GM23248 (cell line): ENCODE results near the gene ESPN. TPM values are rescaled to one million over a fixed set of nuclear protein-coding genes. Genes with fewer than 3 reads are reported as not detected.

Experiments used
- DNase-seq: peaks from one replicate; pipeline ENCODE4 v3.0.0-alpha.2; 2015
- H2AFZ ChIP-seq: fragments of 200-600 bp; sonication (generic); 2 replicates; pipeline ENCODE4 v1.6.1; 2016; ENCODE audit warnings: antibody characterized with exemption
- H3F3A ChIP-seq: fragments of 200-600 bp; sonication (generic); 2 replicates; pipeline ENCODE4 v1.6.1; 2016; ENCODE audit warnings: mild to moderate bottlenecking, antibody characterized with exemption, mixed run types; ENCODE audit not compliant: insufficient read depth
- H3K27ac ChIP-seq: fragments of 200-600 bp; sonication (generic); 2 replicates; pipeline ENCODE4 v1.5.1; 2016; ENCODE audit warnings: mild to moderate bottlenecking
- H3K27me3 ChIP-seq: fragments of 200-600 bp; sonication (generic); replicated peaks from 2 replicates; pipeline ENCODE4 v1.6.1; 2016; ENCODE audit warnings: mild to moderate bottlenecking; ENCODE audit not compliant: insufficient read depth
- H3K36me3 ChIP-seq: fragments of 200-600 bp; sonication (generic); 2 replicates; pipeline ENCODE4 v1.6.1; 2016; ENCODE audit warnings: low read depth, mild to moderate bottlenecking
- H3K4me1 ChIP-seq: fragments of 200-600 bp; sonication (generic); 2 replicates; pipeline ENCODE4 v1.6.1; 2016; ENCODE audit warnings: mild to moderate bottlenecking; ENCODE audit not compliant: insufficient read depth
- H3K4me2 ChIP-seq: fragments of 200-600 bp; sonication (generic); one replicate; pipeline ENCODE4 v1.6.1; 2016; ENCODE audit warnings: mild to moderate bottlenecking; ENCODE audit not compliant: unreplicated experiment
- H3K4me3 ChIP-seq: fragments of 200-600 bp; sonication (generic); 2 replicates; pipeline ENCODE4 v1.5.1; 2016; ENCODE audit warnings: mild to moderate bottlenecking
- H3K79me2 ChIP-seq: fragments of 200-600 bp; sonication (generic); 2 replicates; pipeline ENCODE4 v1.6.1; 2016; ENCODE audit warnings: mild to moderate bottlenecking; ENCODE audit not compliant: insufficient read depth
- H3K9ac ChIP-seq: fragments of 200-600 bp; sonication (generic); 2 replicates; pipeline ENCODE4 v1.6.1; 2016; ENCODE audit warnings: mild to moderate bottlenecking
- H3K9me2 ChIP-seq: fragments of 200-600 bp; sonication (generic); 2 replicates; pipeline ENCODE4 v1.6.1; 2016; ENCODE audit warnings: mixed run types, mild to moderate bottlenecking, moderate library complexity; ENCODE audit not compliant: insufficient read depth
- H3K9me3 ChIP-seq: fragments of 200-600 bp; sonication (generic); one replicate; pipeline ENCODE4 v1.6.1; 2017; ENCODE audit warnings: low read depth
- H4K20me1 ChIP-seq: fragments of 200-600 bp; sonication (generic); 2 replicates; pipeline ENCODE4 v1.6.0; 2016; ENCODE audit not compliant: insufficient read depth
- EZH2 ChIP-seq: fragments of 200-600 bp; sonication (generic); IDR thresholded peaks from 2 replicates; pipeline ENCODE4 v1.6.1; 2018; ENCODE audit warnings: antibody characterized with exemption, mild to moderate bottlenecking; ENCODE audit not compliant: insufficient read depth, poor library complexity, severe bottlenecking
- EZH2phosphoT487 ChIP-seq: fragments of 200-600 bp; sonication (generic); IDR thresholded peaks from 2 replicates; pipeline ENCODE4 v1.6.1; 2018; ENCODE audit warnings: antibody characterized with exemption, moderate library complexity, mild to moderate bottlenecking, low read depth; ENCODE audit not compliant: insufficient read depth
- WGBS, 2 experiments: methylation state at CpG; one replicate each; pipeline ENCODE4 v1.1.6; 2015 to 2017; ENCODE audit warnings: low lambda C conversion rate in 2 of 2, low coverage in 1 of 2; ENCODE audit errors: missing lambda C conversion rate in 2 of 2; 5-methylcytosine and 5-hydroxymethylcytosine counted together
- in situ Hi-C: fragments of 300-500 bp; cut with MboI; formaldehyde crosslinking; loops from 2 replicates; pipeline ENCODE4 v1.15.0; 2020
- polyA plus RNA-seq: library from polyadenylated mRNA; unstranded; fragments of >200 nt; fragmentation: Nextera tagmentation; extraction: Ambion mirVana; gene quantifications from 2 replicates; pipeline ENCODE4 v1.2.1, GENCODE V29; 2016
- total RNA-seq: library from RNA; depleted of rRNA; stranded (reverse); fragments of >200 nt; shearing (Covaris generic); gene quantifications from 2 replicates; pipeline ENCODE4 v1.2.3, GENCODE V29; 2014

Gene ESPN
- total and polyA plus RNA-seq, 2 experiments from 2014 or later: not detected

GRCh38 chr1:6464915-6465314, 40.3 kb downstream of the ESPN start:
- no peak overlapping the region for H3K4me3 ChIP-seq
- TF ChIP-seq EZH2phosphoT487 (no peak), EZH2 (no peak)
- H4K20me1 ChIP-seq: no peaks in the 10 kb centered on the region
- peaks cover 13% of the 10 kb centered on the region for H3K27me3 ChIP-seq
- in situ Hi-C loops: no loop called here
- no peak overlapping the region for H3K27ac ChIP-seq
- no peak overlapping the region for H3K9ac ChIP-seq
- H3K4me2 ChIP-seq: no peak overlapping the region
- no peaks in the 10 kb centered on the region for H3K4me1 ChIP-seq
- no peaks in the 10 kb centered on the region for H3K36me3 ChIP-seq
- no peak for DNase-seq
- WGBS, 2 experiments: 72 to 86% methylated on average over 4 to 5 of the region's 5 CpGs
- H3K79me2 ChIP-seq: no peaks in the 10 kb centered on the region
- H3F3A ChIP-seq: no peaks in the 10 kb centered on the region
- no peaks in the 10 kb centered on the region for H3K9me2 ChIP-seq
- no peak overlapping the region for H2AFZ ChIP-seq
- H3K9me3 ChIP-seq: no peaks in the 10 kb centered on the region

- H3K27ac ChIP-seq: no peak overlapping the region
- H3K9me2 ChIP-seq: no peaks in the 10 kb centered on the region
- no peaks in the 10 kb centered on the region for H3K9me3 ChIP-seq
- H3K4me3 ChIP-seq: no peak overlapping the region
- no peak overlapping the region for H3K4me2 ChIP-seq
- no peaks in the 10 kb centered on the region for H4K20me1 ChIP-seq
- no peaks in the 10 kb centered on the region for H3K4me1 ChIP-seq
- H3K36me3 ChIP-seq: no peaks in the 10 kb centered on the region
- TF ChIP-seq EZH2phosphoT487 (no peak), EZH2 (no peak)
- no peaks in the 10 kb centered on the region for H3K79me2 ChIP-seq
- H3K9ac ChIP-seq: no peak overlapping the region
- no peaks in the 10 kb centered on the region for H3F3A ChIP-seq
- WGBS, 2 experiments: 60 to 64% methylated on average over 15 to 21 of the region's 21 CpGs
- in situ Hi-C loops: no loop called here
- H2AFZ ChIP-seq: no peak overlapping the region
- peaks cover 7% of the 10 kb centered on the region; the same call in 1 of the 2 replicates for H3K27me3 ChIP-seq
- no peak for DNase-seq
These were observed 41.0 kb downstream of the ESPN start for GRCh38 chr1:6465461-6466005.

- no peaks in the 10 kb centered on the region for H4K20me1 ChIP-seq
- no peaks in the 10 kb centered on the region for H3K36me3 ChIP-seq
- no peaks in the 10 kb centered on the region for H3K4me1 ChIP-seq
These were observed 41.4 kb downstream of the ESPN start, which contains the start of gene TNFRSF25 for GRCh38 chr1:6466023-6466422. Gene TNFRSF25 (minus strand): TSS chr1:6466173. CDS start chr1:6466107, 66 bp downstream.

GRCh38 chr1:6466751-6467150, 42.2 kb downstream of the ESPN start:
- no peak for DNase-seq
- Histone ChIP-seq H3K9ac (no peak overlapping the region), H3K79me2 (no peaks in the 10 kb centered on the region), H2AFZ (no peak overlapping the region), H3K4me2 (no peak overlapping the region), H3F3A (no peaks in the 10 kb centered on the region), H3K4me3 (no peak overlapping the region), H3K4me1 (no peaks in the 10 kb centered on the region), H3K9me3 (no peaks in the 10 kb centered on the region), H3K9me2 (no peaks in the 10 kb centered on the region), H3K27ac (no peak overlapping the region), H3K36me3 (no peaks in the 10 kb centered on the region), H4K20me1 (no peaks in the 10 kb centered on the region), H3K27me3 (no peaks in the 10 kb centered on the region)
- in situ Hi-C loops: no loop called here
- no peak for TF ChIP-seq EZH2
- TF ChIP-seq EZH2phosphoT487: no peak
- 80 to 81% methylated on average over 5 of the region's 5 CpGs for WGBS, 2 experiments

More at GRCh38 chr1:6466023-6466422, 41.4 kb downstream of the ESPN start, which contains the start of gene TNFRSF25:
- no peak for DNase-seq
- no peak for TF ChIP-seq EZH2phosphoT487
- no peak for TF ChIP-seq EZH2
- Histone ChIP-seq H3K9me2 (no peaks in the 10 kb centered on the region), H2AFZ (no peak within 1 kb of the TSS), H3K27me3 (peaks cover 2% of the 10 kb centered on the region; the same call in 1 of the 2 replicates), H3F3A (no peaks in the 10 kb centered on the region), H3K79me2 (no peaks in the 10 kb centered on the region), H3K4me3 (no peak within 1 kb of the TSS), H3K4me2 (no peak within 1 kb of the TSS), H3K9ac (no peak within 1 kb of the TSS), H3K9me3 (no peaks in the 10 kb centered on the region), H3K27ac (no peak within 1 kb of the TSS)
- in situ Hi-C loops: no loop called here
- whole genome bisulfite sequencing, 2 experiments: 30 to 52% methylated on average over 10 to 24 of the region's 43 CpGs
